H1 (cell line): Measurements from ENCODE around the gene CERKL. TPM values are rescaled to one million over a fixed set of nuclear protein-coding genes. Genes with fewer than 3 reads are reported as not detected.

Source experiments
- CTCF ChIA-PET: fragments of 300-600 bp; sonication (Branson Sonifier 250); formaldehyde crosslinking; loops from one replicate; lab custom pipeline; 2021; ENCODE audit not compliant: partially characterized antibody; lab: Charles Lee
- POLR2A ChIA-PET: fragments of 300-600 bp; sonication (Branson Sonifier 250); formaldehyde crosslinking; loops from one replicate; lab custom pipeline; 2021; ENCODE audit warnings: inconsistent platforms; ENCODE audit not compliant: partially characterized antibody; lab: Charles Lee
- DNase-seq, 2 experiments: peaks; one replicate each; pipeline versions ENCODE4 v3.0.0 to v3.0.0-alpha.2; 2010 to 2022; ENCODE audit warnings: low spot score in 2 of 2, low read depth in 1 of 2, mixed read lengths in 1 of 2
- FAIRE-seq: peaks from 2 replicates; lab custom pipeline; 2011; peaks lifted over from hg19 to GRCh38; lab: Jason Lieb, UNC
- H2AFZ ChIP-seq: 2 replicates; pipeline ENCODE4 v1.8.1; 2012; ENCODE audit warnings: low read length, inconsistent platforms
- H2AK5ac ChIP-seq: 2 replicates; pipeline ENCODE4 v1.6.1; 2013; ENCODE audit warnings: low read depth, low read length
- H2BK120ac ChIP-seq: replicated peaks from 2 replicates; pipeline ENCODE3; 2013; ENCODE audit warnings: low read depth, low read length, inconsistent platforms
- H2BK12ac ChIP-seq: 2 replicates; pipeline ENCODE4 v1.6.1; 2013; ENCODE audit warnings: low read depth, low read length
- H2BK15ac ChIP-seq: 2 replicates; pipeline ENCODE4 v1.6.1; 2013; ENCODE audit warnings: low read length
- H2BK20ac ChIP-seq: 2 replicates; pipeline ENCODE4 v1.6.1; 2013; ENCODE audit warnings: low read length
- H2BK5ac ChIP-seq: 2 replicates; pipeline ENCODE4 v1.6.1; 2013; ENCODE audit warnings: low read depth, low read length
- H3K14ac ChIP-seq: 2 replicates; pipeline ENCODE4 v1.6.1; 2013; ENCODE audit warnings: inconsistent platforms; ENCODE audit not compliant: insufficient read length
- H3K18ac ChIP-seq: 2 replicates; pipeline ENCODE4 v1.6.1; 2013; ENCODE audit warnings: low read length; ENCODE audit errors: extremely low read depth
- H3K23ac ChIP-seq: 2 replicates; pipeline ENCODE4 v1.6.1; 2013; ENCODE audit warnings: inconsistent platforms; ENCODE audit not compliant: insufficient read length
- H3K23me2 ChIP-seq: 2 replicates; pipeline ENCODE4 v1.6.1; 2013; ENCODE audit warnings: low read depth, low read length
- H3K27ac ChIP-seq: 2 replicates; pipeline ENCODE4 v1.6.1; 2011; ENCODE audit warnings: low read depth, low read length, inconsistent platforms
- H3K27me3 ChIP-seq, 4 experiments: replicated peaks in 1 of 4; 1 replicate in 1 of 4; 2 replicates in 3 of 4; pipeline versions ENCODE4 v1.6.1 to v1.8.1; 2011 to 2013; ENCODE audit warnings: low read length in 3 of 4, mild to moderate bottlenecking in 3 of 4, inconsistent platforms in 2 of 4, mixed read lengths in 2 of 4, moderate library complexity in 1 of 4; ENCODE audit not compliant: control insufficient read depth in 3 of 4, insufficient read depth in 3 of 4; ENCODE audit errors: extremely low read depth in 1 of 4
- H3K36me3 ChIP-seq, 4 experiments: 2 replicates each; pipeline versions ENCODE4 v1.6.1 to v1.8.1; 2011 to 2013; ENCODE audit warnings: mild to moderate bottlenecking in 4 of 4, low read length in 3 of 4, moderate library complexity in 2 of 4, control low read depth in 1 of 4, inconsistent platforms in 1 of 4; ENCODE audit not compliant: insufficient read depth in 4 of 4, control insufficient read depth in 2 of 4
- H3K4ac ChIP-seq: replicated peaks from 2 replicates; pipeline ENCODE3; 2013; ENCODE audit warnings: low read length, low read depth, mixed read lengths, inconsistent platforms; ENCODE audit not compliant: insufficient read length
- H3K4me1 ChIP-seq, 4 experiments: replicated peaks in 1 of 4; 1 replicate in 1 of 4; 2 replicates in 3 of 4; pipeline versions ENCODE4 v1.6.1 to v1.8.1; 2011 to 2013; ENCODE audit warnings: low read length in 3 of 4, inconsistent platforms in 2 of 4, mixed read lengths in 1 of 4; ENCODE audit not compliant: insufficient read depth in 4 of 4, control insufficient read depth in 3 of 4
- H3K4me2 ChIP-seq, 2 experiments: 2 replicates each; pipeline versions ENCODE4 v1.6.1 to v1.8.1; 2011 to 2013; ENCODE audit warnings: low read depth in 2 of 2, low read length in 2 of 2, control low read depth in 1 of 2, inconsistent platforms in 1 of 2, mild to moderate bottlenecking in 1 of 2; ENCODE audit not compliant: insufficient read depth in 1 of 2
- H3K4me3 ChIP-seq, 4 experiments: fragments of 200-600, 300-600 bp in 1 of 4; sonication (generic), shearing (Covaris generic), sonication (Bioruptor Twin) in 1 of 4; 2 replicates each; pipeline versions ENCODE4 v1.5.1 to v1.8.1; 2011 to 2016; ENCODE audit warnings: low read length in 4 of 4, low read depth in 3 of 4, control low read depth in 2 of 4, inconsistent platforms in 2 of 4, mild to moderate bottlenecking in 2 of 4, mixed read lengths in 1 of 4, moderate library complexity in 1 of 4; ENCODE audit not compliant: insufficient read depth in 2 of 4; ENCODE audit errors: extremely low read depth in 1 of 4
- H3K56ac ChIP-seq: replicated peaks from 2 replicates; pipeline ENCODE3; 2013; ENCODE audit warnings: low read depth, mild to moderate bottlenecking, mixed read lengths, low read length, inconsistent platforms; ENCODE audit not compliant: insufficient read length
- H3K79me1 ChIP-seq: 2 replicates; pipeline ENCODE4 v1.6.1; 2013; ENCODE audit warnings: low read depth, low read length, control low read depth
- H3K79me2 ChIP-seq, 2 experiments: 2 replicates each; pipeline versions ENCODE4 v1.6.1 to v1.8.1; 2012 to 2013; ENCODE audit warnings: low read length in 2 of 2, mild to moderate bottlenecking in 2 of 2, inconsistent platforms in 1 of 2; ENCODE audit not compliant: insufficient read depth in 2 of 2, control insufficient read depth in 1 of 2
- H3K9ac ChIP-seq, 4 experiments: replicated peaks in 1 of 4; 1 replicate in 1 of 4; 2 replicates in 3 of 4; pipeline versions ENCODE4 v1.6.1 to v1.8.1; 2011 to 2013; ENCODE audit warnings: low read depth in 3 of 4, low read length in 3 of 4, control low read depth in 2 of 4, mild to moderate bottlenecking in 2 of 4, moderate library complexity in 2 of 4, inconsistent platforms in 1 of 4; ENCODE audit errors: extremely low read depth in 1 of 4
- H3K9me3 ChIP-seq, 2 experiments: 2 replicates each; pipeline versions ENCODE4 v1.6.1 to v1.8.1; 2012 to 2013; ENCODE audit warnings: mild to moderate bottlenecking in 2 of 2, moderate library complexity in 2 of 2, control low read depth in 1 of 2, inconsistent platforms in 1 of 2, low read depth in 1 of 2, low read length in 1 of 2, mixed read lengths in 1 of 2; ENCODE audit not compliant: insufficient read depth in 2 of 2
- H4K20me1 ChIP-seq, 2 experiments: replicated peaks in 1 of 2; 2 replicates each; pipeline versions ENCODE3 to v1.8.1; 2011 to 2013; ENCODE audit warnings: inconsistent platforms in 2 of 2, low read length in 2 of 2, mild to moderate bottlenecking in 1 of 2; ENCODE audit not compliant: insufficient read depth in 2 of 2, control insufficient read depth in 1 of 2
- H4K5ac ChIP-seq: 2 replicates; pipeline ENCODE4 v1.6.1; 2013; ENCODE audit warnings: low read length, low read depth, mixed read lengths, inconsistent platforms; ENCODE audit not compliant: insufficient read length
- H4K8ac ChIP-seq: 2 replicates; pipeline ENCODE4 v1.8.0; 2013; ENCODE audit warnings: mild to moderate bottlenecking, moderate library complexity, low read length, inconsistent platforms; ENCODE audit not compliant: insufficient read depth; ENCODE audit errors: extremely low read depth
- H4K91ac ChIP-seq: replicated peaks from 2 replicates; pipeline ENCODE3; 2013; ENCODE audit warnings: low read length, mixed read lengths, inconsistent platforms; ENCODE audit not compliant: insufficient read length
- BRCA1 ChIP-seq: IDR thresholded peaks from 2 replicates; pipeline ENCODE4 v1.6.1; 2012; ENCODE audit warnings: low read depth, low read length, improper control_type of control experiment
- CHD1 ChIP-seq: IDR thresholded peaks from 2 replicates; pipeline ENCODE4 v1.6.1; 2012; ENCODE audit warnings: low read depth, low read length, improper control_type of control experiment
- CTCF ChIP-seq, 3 experiments: IDR thresholded peaks; 1 replicate in 2 of 3; 2 replicates in 1 of 3; pipeline versions ENCODE4 v1.5.1 to v1.6.1; 2011; ENCODE audit warnings: low read length in 3 of 3, mild to moderate bottlenecking in 3 of 3, inconsistent platforms in 2 of 3, low read depth in 1 of 3, moderate library complexity in 1 of 3; ENCODE audit not compliant: insufficient read depth in 1 of 3; ENCODE audit errors: control extremely low read depth in 1 of 3
- KDM4A ChIP-seq: IDR thresholded peaks from one replicate; pipeline ENCODE4 v1.7.1; 2012; ENCODE audit warnings: low read depth, mild to moderate bottlenecking, moderate library complexity, low read length, inconsistent platforms; ENCODE audit not compliant: severe bottlenecking
- POLR2A ChIP-seq, 2 experiments: IDR thresholded peaks; 1 replicate in 1 of 2; 2 replicates in 1 of 2; pipeline ENCODE4 v1.6.1; 2011; ENCODE audit warnings: low read depth in 2 of 2, low read length in 2 of 2, mild to moderate bottlenecking in 2 of 2; ENCODE audit errors: control extremely low read depth in 1 of 2
- POU5F1 ChIP-seq: IDR thresholded peaks from 2 replicates; pipeline ENCODE4 v1.6.1; 2011; ENCODE audit warnings: low read depth, mild to moderate bottlenecking, low read length, moderate library complexity
- RXRA ChIP-seq: IDR thresholded peaks from 2 replicates; pipeline ENCODE4 v1.6.1; 2011; ENCODE audit warnings: low read depth, mild to moderate bottlenecking, low read length, moderate library complexity; ENCODE audit not compliant: insufficient read depth
- SP2 ChIP-seq: IDR thresholded peaks from 2 replicates; pipeline ENCODE4 v1.6.1; 2012; ENCODE audit warnings: mild to moderate bottlenecking, low read length, inconsistent platforms
- SRF ChIP-seq: IDR thresholded peaks from 2 replicates; pipeline ENCODE4 v1.6.1; 2011; ENCODE audit warnings: mild to moderate bottlenecking, low read depth, low read length, moderate library complexity
- TAF7 ChIP-seq: optimal IDR thresholded peaks from 2 replicates; pipeline ENCODE3; 2011; ENCODE audit warnings: low read depth, mild to moderate bottlenecking, inconsistent platforms, low read length, moderate library complexity, borderline replicate concordance
- TCF12 ChIP-seq: IDR thresholded peaks from 2 replicates; pipeline ENCODE4 v1.6.1; 2011; ENCODE audit warnings: low read depth, mild to moderate bottlenecking, low read length
- YY1 ChIP-seq: IDR thresholded peaks from 2 replicates; pipeline ENCODE4 v1.6.1; 2011; ENCODE audit warnings: low read depth, mild to moderate bottlenecking, low read length
- WGBS, 2 experiments: shearing (Covaris generic) in 1 of 2; methylation state at CpG; one replicate each; pipeline versions ENCODE4 v1.1.6 to v1.1.7; 2013 to 2015; ENCODE audit warnings: low lambda C conversion rate in 2 of 2, mixed read lengths in 2 of 2, inconsistent platforms in 1 of 2, low coverage in 1 of 2, missing lambda C conversion rate in 1 of 2; ENCODE audit not compliant: insufficient replicate concordance in 2 of 2, insufficient coverage in 1 of 2, insufficient read length in 1 of 2; ENCODE audit errors: extremely low coverage in 1 of 2, missing lambda C conversion rate in 1 of 2; 5-methylcytosine and 5-hydroxymethylcytosine counted together
- polyA plus RNA-seq, 7 experiments: library from polyadenylated mRNA; depleted of rRNA in 3 of 7; stranded (reverse) in 5 of 7; unstranded in 2 of 7; fragments of >200 nt in 5 of 7; fragments of 200-250 nt in 2 of 7; gene quantifications; 1 replicate in 5 of 7; 2 replicates in 1 of 7; 4 replicates in 1 of 7; pipeline versions ENCODE4 v1.2.1 to v1.2.3, GENCODE V29; 2011 to 2013; ENCODE audit warnings: missing spikeins in 2 of 7, mixed read lengths in 2 of 7
- total RNA-seq: library from RNA; stranded (reverse); fragmentation: NEBNext Ultra II Directional; extraction: Animal tissue kit (Norgen Biotek cat#: 25700); gene quantifications from 2 replicates; pipeline ENCODE4 v1.2.1, GENCODE V29; 2021

The CERKL gene
- total and polyA plus RNA-seq, 2 of the 8 experiments (the other 6 are each of a cell fraction or from before 2014, with no cell fraction given), result 0.05 TPM; not detected in 1

GRCh38 chr2:181657379-181657778 is 474 bp upstream of the CERKL start:
- Histone ChIP-seq H2BK20ac (no peak overlapping the region), H2BK15ac (no peak overlapping the region), H3K4ac (no peak overlapping the region), H2BK5ac (no peak overlapping the region), H3K79me2 (no peaks in the 10 kb centered on the region), H3K79me1 (no peaks in the 10 kb centered on the region), H3K4me2 (peak overlapping the region; percentile 93 to 98), H2AK5ac (no peak overlapping the region), H3K14ac (no peak overlapping the region), H2BK120ac (no peak overlapping the region), H3K27me3 (peaks cover 23 to 53% (median 45%) of the 10 kb centered on the region in 4 experiments), H4K91ac (no peak overlapping the region), H3K9ac (no peak overlapping the region), H3K18ac (no peak overlapping the region), H4K20me1 (peaks cover 0 to 2% of the 10 kb centered on the region in 2 experiments), H4K5ac (no peak overlapping the region), H4K8ac (no peak overlapping the region), H3K36me3 (no peaks in the 10 kb centered on the region), H3K9me3 (no peaks in the 10 kb centered on the region), H3K23ac (no peak overlapping the region), H3K27ac (no peak overlapping the region), H3K4me3 (peak overlapping the region; percentile 41 to 79 (median 65)), H3K56ac (no peak overlapping the region), H2BK12ac (no peak overlapping the region), H3K4me1 (peaks cover 4 to 11% (median 7%) of the 10 kb centered on the region in 4 experiments; a peak in 5 of 7 replicates), H2AFZ (0 out of 2 replicates have a peak overlapping the region, but pooled peaks have one; percentile 8), H3K23me2 (peaks cover 4% of the 10 kb centered on the region; the same call in 1 of the 2 replicates)
- POLR2A ChIA-PET, result interaction anchor here (1.3 to 2.7 kb wide), 3 partner anchors 17 to 26 kb away, joined by 3 to 12 read pairs (median 5); partner anchors contain the start of gene NEUROD1
- peak in 1 of 2 experiments; percentile 49 for DNase-seq
- CTCF ChIA-PET, result interaction anchor here (0.6 to 3.1 kb wide), 11 partner anchors 10 to 234 kb away, joined by 3 to 17 read pairs (median 5); partner anchors contain the start of gene ITPRID2
- no peak for FAIRE-seq
- WGBS, 2 experiments, result 6% methylated on average over 4 of the region's 4 CpGs; no CpG with 5 or more reads in 1 of the 2 experiments
- TF ChIP-seq SRF (no peak), RXRA (no peak), CTCF (IDR thresholded peaks at IDR 0.05; ENCODE audit: control extremely low read depth in 1 of 3, insufficient read depth in 1 of 3, low read depth in 1 of 3, low read length in 3 of 3) (no peak), TAF7 (no peak), KDM4A (no peak), SP2 (no peak), TCF12 (peak; percentile 66; the same call in 1 of the 2 replicates), POU5F1 (no peak), YY1 (no peak), POLR2A (IDR thresholded peaks at IDR 0.05; ENCODE audit: control extremely low read depth in 1 of 2, low read depth in 2 of 2, low read length in 2 of 2) (no peak), CHD1 (no peak), BRCA1 (no peak)
